Measurements from ENCODE around the gene ROBO2.
A peak's percentile ranks its signal among the peaks of the same experiment; 100 is the strongest.

Gene ROBO2

GRCh38 chr3:77040926-77041722 is 1.2 kb downstream of the ROBO2 start:
- no peak for DNase-seq (ENCODE audit: extremely low read depth, low read depth)
- TF ChIP-seq, protein P1, sequence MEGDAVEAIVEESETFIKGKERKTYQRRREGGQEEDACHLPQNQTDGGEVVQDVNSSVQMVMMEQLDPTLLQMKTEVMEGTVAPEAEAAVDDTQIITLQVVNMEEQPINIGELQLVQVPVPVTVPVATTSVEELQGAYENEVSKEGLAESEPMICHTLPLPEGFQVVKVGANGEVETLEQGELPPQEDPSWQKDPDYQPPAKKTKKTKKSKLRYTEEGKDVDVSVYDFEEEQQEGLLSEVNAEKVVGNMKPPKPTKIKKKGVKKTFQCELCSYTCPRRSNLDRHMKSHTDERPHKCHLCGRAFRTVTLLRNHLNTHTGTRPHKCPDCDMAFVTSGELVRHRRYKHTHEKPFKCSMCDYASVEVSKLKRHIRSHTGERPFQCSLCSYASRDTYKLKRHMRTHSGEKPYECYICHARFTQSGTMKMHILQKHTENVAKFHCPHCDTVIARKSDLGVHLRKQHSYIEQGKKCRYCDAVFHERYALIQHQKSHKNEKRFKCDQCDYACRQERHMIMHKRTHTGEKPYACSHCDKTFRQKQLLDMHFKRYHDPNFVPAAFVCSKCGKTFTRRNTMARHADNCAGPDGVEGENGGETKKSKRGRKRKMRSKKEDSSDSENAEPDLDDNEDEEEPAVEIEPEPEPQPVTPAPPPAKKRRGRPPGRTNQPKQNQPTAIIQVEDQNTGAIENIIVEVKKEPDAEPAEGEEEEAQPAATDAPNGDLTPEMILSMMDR (IDR thresholded peaks at IDR 0.05; ENCODE audit: low read depth, low read length): no peak

DNA sequence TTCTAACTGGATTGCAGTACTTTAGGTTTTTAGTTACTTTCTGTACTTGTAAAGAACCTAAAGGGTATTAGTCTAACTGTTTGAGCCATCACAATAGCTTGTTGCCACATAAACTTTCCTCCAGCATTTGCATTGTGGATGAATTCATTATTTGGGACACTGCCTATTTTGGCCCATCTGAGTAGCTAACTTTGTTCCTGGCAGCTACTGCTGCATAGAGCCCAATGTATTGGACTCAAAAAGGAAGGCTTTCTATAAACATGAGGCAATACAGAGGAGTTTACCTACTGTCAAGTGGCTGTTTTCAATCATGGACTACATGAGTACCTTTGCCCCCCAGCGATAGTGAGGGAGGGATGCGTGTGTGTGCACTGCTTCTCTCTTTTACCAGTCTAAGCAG is 1.9 kb downstream of the ROBO2 start:
- DNase-seq (ENCODE audit: extremely low read depth, low read depth): no peak
- TF ChIP-seq, protein P1 (IDR thresholded peaks at IDR 0.05; ENCODE audit: low read depth, low read length): no peak

- DNase-seq (ENCODE audit: extremely low read depth, low read depth): no peak
- TF ChIP-seq, protein P1 (IDR thresholded peaks at IDR 0.05; ENCODE audit: low read depth, low read length): no peak
Measured at GRCh38 chr3:77042343-77042742, 2.4 kb downstream of the ROBO2 start.

DNA sequence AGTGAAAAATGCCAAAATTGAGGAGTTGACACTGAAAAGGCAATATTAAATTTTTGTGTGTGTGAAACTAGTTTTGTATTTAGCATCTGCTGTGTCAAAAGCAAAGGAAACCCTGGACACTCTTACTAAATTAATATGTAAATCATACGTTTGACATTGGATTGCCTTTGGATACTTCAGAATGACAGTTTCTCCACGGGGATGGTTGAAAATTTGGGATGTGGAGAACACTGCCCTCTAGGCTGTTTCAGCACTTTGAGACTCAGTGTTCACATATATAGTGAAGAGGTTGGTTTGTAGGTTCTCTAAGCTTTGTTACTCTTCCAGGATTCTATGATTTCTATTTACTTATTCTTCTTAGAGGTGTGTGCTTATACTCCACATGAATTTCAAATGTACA is 3.0 kb downstream of the ROBO2 start:
- DNase-seq (ENCODE audit: extremely low read depth, low read depth): no peak
- TF ChIP-seq, protein P1 (IDR thresholded peaks at IDR 0.05; ENCODE audit: low read depth, low read length): peak; percentile 39

DNA sequence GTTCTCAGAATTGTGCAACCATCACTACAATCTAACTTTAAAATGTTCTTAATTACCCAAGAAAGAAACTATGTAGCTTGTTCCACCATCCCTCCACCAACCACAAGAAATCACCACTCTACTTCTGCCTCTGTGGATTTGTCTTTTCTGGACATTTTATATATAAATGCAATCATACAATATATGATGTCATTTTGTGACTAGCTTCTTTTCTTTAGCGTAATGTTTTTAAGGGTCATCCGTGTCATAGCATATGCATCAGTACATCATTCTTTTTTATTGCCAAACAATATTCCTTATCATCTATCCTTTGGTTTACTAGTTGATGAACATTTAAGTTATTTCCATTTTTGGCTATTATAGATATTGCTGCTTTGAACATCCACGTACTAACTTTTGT is 5.8 kb downstream of the ROBO2 start:
- no peak for DNase-seq (ENCODE audit: extremely low read depth, low read depth)
- TF ChIP-seq, protein P1 (IDR thresholded peaks at IDR 0.05; ENCODE audit: low read depth, low read length): no peak

GRCh38 chr3:77048186-77048585 is 8.3 kb downstream of the ROBO2 start:
- TF ChIP-seq, protein P1 (IDR thresholded peaks at IDR 0.05; ENCODE audit: low read depth, low read length): no peak
- DNase-seq (ENCODE audit: extremely low read depth, low read depth): no peak

- no peak for DNase-seq (ENCODE audit: extremely low read depth, low read depth)
- TF ChIP-seq, protein P1 (IDR thresholded peaks at IDR 0.05; ENCODE audit: low read depth, low read length): no peak
Measured at GRCh38 chr3:77051591-77051990, 11.7 kb downstream of the ROBO2 start.

Measured in AG09319 (cell line).